Activated T-helper 1 cell treated with anti-CD3 and anti-CD28 coated beads, Interleukin-12 subunit alpha, Interleukin-12 subunit beta, Interleukin-2, Interleukin-4 antibody, amounts not matched to agents 30 ng/mL and 10 ng/mL and 1 ng/mL, durations not matched to agents 14 hours and 24 hours and 36 hours (primary cell): Measurements from ENCODE around the gene KRTAP5-6. TPM values are rescaled to one million over a fixed set of nuclear protein-coding genes. Genes with fewer than 3 reads are reported as not detected.

Experiments
- DNase-seq: peaks from one replicate; pipeline ENCODE4 v3.0.0; 2021; ENCODE audit warnings: low spot score
- H3K27ac Mint-ChIP-seq: one replicate; pipeline ENCODE4 v1.8.0; 2021; ENCODE audit warnings: mild to moderate bottlenecking, mixed read lengths
- H3K27me3 Mint-ChIP-seq: one replicate; pipeline ENCODE4 v1.8.0; 2022; ENCODE audit warnings: mild to moderate bottlenecking, moderate library complexity, mixed read lengths; ENCODE audit not compliant: insufficient read depth
- H3K36me3 Mint-ChIP-seq: one replicate; pipeline ENCODE4 v1.8.0; 2021; ENCODE audit warnings: low read depth, mixed read lengths
- H3K4me1 Mint-ChIP-seq: one replicate; pipeline ENCODE4 v1.8.0; 2021; ENCODE audit warnings: low read depth, mixed read lengths
- H3K4me3 Mint-ChIP-seq: one replicate; pipeline ENCODE4 v1.8.0; 2021; ENCODE audit warnings: mild to moderate bottlenecking, moderate library complexity, mixed read lengths
- H3K9me3 Mint-ChIP-seq: one replicate; pipeline ENCODE4 v1.8.0; 2021; ENCODE audit warnings: mixed read lengths
- intact Hi-C: fragments of 100-400 bp; cut with micrococcal nuclease; formaldehyde crosslinking; loops from one replicate; pipeline ENCODE4 v1.15.1; 2024
- total RNA-seq: library from RNA; stranded (reverse); gene quantifications from 2 replicates; pipeline ENCODE4 v1.2.3, GENCODE V29; 2022

KRTAP5-6 gene
- not detected in 2 replicates for total RNA-seq

GRCh38 chr11:1696608-1697570 is at the start of gene KRTAP5-6:
KRTAP5-6 (plus strand) TSS chr11:1697195; CDS start chr11:1697246, 51 bp downstream.
- no peak within 1 kb of the TSS for H3K4me3 Mint-ChIP-seq
- H3K4me1 Mint-ChIP-seq: peaks cover 20% of the 10 kb centered on the region
- intact Hi-C loops: no loop called here
- H3K9me3 Mint-ChIP-seq: peaks cover 13% of the 10 kb centered on the region
- H3K27me3 Mint-ChIP-seq: peaks cover 10% of the 10 kb centered on the region
- no peaks in the 10 kb centered on the region for H3K36me3 Mint-ChIP-seq
- H3K27ac Mint-ChIP-seq: no peak within 1 kb of the TSS
- DNase-seq: no peak

- Mint-ChIP-seq H3K36me3 (no peaks in the 10 kb centered on the region), H3K27ac (no peak overlapping the region), H3K4me3 (no peak overlapping the region), H3K9me3 (no peaks in the 10 kb centered on the region), H3K4me1 (no peaks in the 10 kb centered on the region), H3K27me3 (peaks cover 5% of the 10 kb centered on the region)
- intact Hi-C loops: no loop called here
- no peak for DNase-seq
Measured at GRCh38 chr11:1647901-1648652, 48.9 kb upstream of the KRTAP5-6 start.

- intact Hi-C loops: no loop called here
- Mint-ChIP-seq H3K4me1 (no peaks in the 10 kb centered on the region), H3K27me3 (peaks cover 5% of the 10 kb centered on the region), H3K4me3 (no peak overlapping the region), H3K36me3 (no peaks in the 10 kb centered on the region), H3K9me3 (no peaks in the 10 kb centered on the region), H3K27ac (no peak overlapping the region)
- DNase-seq: no peak
Measured at GRCh38 chr11:1648653-1649420, 48.2 kb upstream of the KRTAP5-6 start.

- Mint-ChIP-seq H3K4me3 (no peak overlapping the region), H3K27me3 (peaks cover 5% of the 10 kb centered on the region), H3K4me1 (no peaks in the 10 kb centered on the region), H3K36me3 (no peaks in the 10 kb centered on the region), H3K27ac (no peak overlapping the region), H3K9me3 (no peaks in the 10 kb centered on the region)
- intact Hi-C loops: no loop called here
- no peak for DNase-seq
Measured at GRCh38 chr11:1650034-1650917, 46.7 kb upstream of the KRTAP5-6 start.

- Mint-ChIP-seq H3K9me3 (no peaks in the 10 kb centered on the region), H3K4me3 (no peak overlapping the region), H3K4me1 (no peaks in the 10 kb centered on the region), H3K27ac (no peak overlapping the region), H3K27me3 (peaks cover 7% of the 10 kb centered on the region), H3K36me3 (no peaks in the 10 kb centered on the region)
- intact Hi-C loops: no loop called here
- no peak for DNase-seq
Measured at GRCh38 chr11:1650918-1651262, 46.1 kb upstream of the KRTAP5-6 start.

GRCh38 chr11:1651411-1651980 is 45.5 kb upstream of the KRTAP5-6 start:
- no peak for DNase-seq
- H3K9me3 Mint-ChIP-seq: no peaks in the 10 kb centered on the region
- H3K36me3 Mint-ChIP-seq: no peaks in the 10 kb centered on the region
- H3K4me1 Mint-ChIP-seq: no peaks in the 10 kb centered on the region
- peaks cover 6% of the 10 kb centered on the region for H3K27me3 Mint-ChIP-seq
- no peak overlapping the region for H3K27ac Mint-ChIP-seq
- intact Hi-C loops: no loop called here
- H3K4me3 Mint-ChIP-seq: no peak overlapping the region

GRCh38 chr11:1652026-1652425 is 45.0 kb upstream of the KRTAP5-6 start:
- peaks cover 6% of the 10 kb centered on the region for H3K27me3 Mint-ChIP-seq
- no peak overlapping the region for H3K4me3 Mint-ChIP-seq
- no peak overlapping the region for H3K27ac Mint-ChIP-seq
- DNase-seq: no peak
- H3K9me3 Mint-ChIP-seq: no peaks in the 10 kb centered on the region
- intact Hi-C loops: loop anchor here (1.0 kb wide), 4 partner anchors 41 to 504 kb away; no protein-coding TSS in a partner anchor
- H3K4me1 Mint-ChIP-seq: no peaks in the 10 kb centered on the region
- no peaks in the 10 kb centered on the region for H3K36me3 Mint-ChIP-seq

GRCh38 chr11:1652442-1652770 is 44.6 kb upstream of the KRTAP5-6 start:
- Mint-ChIP-seq H3K9me3 (no peaks in the 10 kb centered on the region), H3K27ac (no peak overlapping the region), H3K36me3 (no peaks in the 10 kb centered on the region), H3K27me3 (peaks cover 6% of the 10 kb centered on the region), H3K4me1 (no peaks in the 10 kb centered on the region), H3K4me3 (no peak overlapping the region)
- intact Hi-C loops: loop anchor here (1.0 kb wide), 4 partner anchors 41 to 504 kb away; no protein-coding TSS in a partner anchor
- no peak for DNase-seq

- H3K4me3 Mint-ChIP-seq: no peak overlapping the region
- no peaks in the 10 kb centered on the region for H3K4me1 Mint-ChIP-seq
- intact Hi-C loops: loop anchor here (1.0 kb wide), 4 partner anchors 40 to 503 kb away; no protein-coding TSS in a partner anchor
- DNase-seq: peak; percentile 66
- H3K27me3 Mint-ChIP-seq: peaks cover 6% of the 10 kb centered on the region
- no peaks in the 10 kb centered on the region for H3K36me3 Mint-ChIP-seq
- no peaks in the 10 kb centered on the region for H3K9me3 Mint-ChIP-seq
- no peak overlapping the region for H3K27ac Mint-ChIP-seq
Measured at GRCh38 chr11:1652771-1653540, 44.0 kb upstream of the KRTAP5-6 start.

- no peak overlapping the region for H3K27ac Mint-ChIP-seq
- no peaks in the 10 kb centered on the region for H3K36me3 Mint-ChIP-seq
- H3K27me3 Mint-ChIP-seq: peaks cover 6% of the 10 kb centered on the region
- intact Hi-C loops: no loop called here
- H3K4me1 Mint-ChIP-seq: no peaks in the 10 kb centered on the region
- no peak for DNase-seq
- no peaks in the 10 kb centered on the region for H3K9me3 Mint-ChIP-seq
- H3K4me3 Mint-ChIP-seq: no peak overlapping the region
Measured at GRCh38 chr11:1653541-1654387, 43.2 kb upstream of the KRTAP5-6 start.
